ENCODE results near the gene LACTBL1.
A peak's percentile ranks its signal among the peaks of the same experiment; 100 is the strongest.

- TF ChIP-seq POLR2A (IDR thresholded peaks at IDR 0.05): no peak
- TF ChIP-seq CTCF (IDR thresholded peaks at IDR 0.05): peak in 2 of 4 experiments; percentile 50 to 59
Observed at GRCh38 chr1:22976461-22977243, 4.0 kb upstream of the LACTBL1 start.

All from uterus (tissue), 2 donors.